ENCODE results near the gene TMEM130.

Gene TMEM130

DNA sequence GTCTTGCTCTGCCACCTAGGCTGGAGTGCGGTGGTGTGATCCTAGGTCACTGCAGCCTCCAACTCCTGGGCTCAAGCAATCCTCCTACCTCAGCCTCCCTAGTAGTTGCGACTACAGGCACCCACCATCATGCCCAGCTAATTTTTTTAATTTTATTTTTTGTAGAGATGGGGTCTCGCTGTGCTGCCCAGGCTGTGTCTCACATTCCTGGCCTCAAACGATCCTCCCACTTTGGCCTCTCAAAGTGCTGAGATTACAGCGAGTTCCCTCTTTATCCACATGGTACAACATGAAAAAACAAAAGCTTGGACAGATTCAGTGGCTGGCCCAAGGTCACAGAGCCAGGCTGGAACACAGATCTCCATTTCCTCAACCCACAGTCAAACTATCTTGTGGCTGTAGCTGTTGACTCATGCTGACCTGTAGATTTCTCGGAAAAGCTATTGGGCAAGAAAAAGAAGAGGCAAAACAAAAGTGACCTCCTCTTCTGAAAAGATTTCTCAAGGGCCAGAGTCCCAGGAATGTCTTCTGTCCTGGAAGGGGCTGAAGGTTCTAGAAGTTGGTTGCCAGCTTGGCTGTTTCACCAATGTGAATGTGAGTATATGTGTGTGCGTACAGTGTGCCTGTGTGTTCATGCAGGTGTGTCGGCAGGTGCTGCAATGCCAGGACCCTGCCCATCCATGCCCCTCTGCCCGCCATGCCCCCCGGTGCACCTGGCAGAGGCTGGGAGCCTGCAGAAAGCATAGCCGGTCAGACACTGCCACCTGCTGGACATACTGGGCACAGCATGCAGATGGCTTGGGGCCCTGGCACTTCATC, 28.4 kb downstream of the TMEM130 start:
- peak; percentile 88 for DNase-seq (ENCODE audit: low read depth)

DNA sequence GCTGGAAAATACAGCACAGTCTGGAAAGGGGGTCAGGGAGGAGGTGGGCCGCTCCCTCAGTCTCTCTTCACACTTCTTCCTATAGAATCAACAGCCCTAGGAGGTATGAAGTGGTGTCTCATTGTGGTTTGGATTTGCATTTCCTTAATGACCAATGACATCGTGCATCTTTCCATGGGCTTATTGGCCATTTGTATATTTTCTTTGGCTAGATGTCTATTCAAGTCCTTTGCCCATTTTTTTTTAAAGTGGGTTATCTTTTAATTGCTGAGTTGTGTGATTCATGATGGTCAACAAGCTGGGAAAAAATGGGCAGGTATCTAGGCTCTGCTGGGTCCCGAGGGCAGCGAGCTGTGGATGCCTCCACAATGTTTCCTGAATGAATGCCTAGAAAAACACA, 29.1 kb downstream of the TMEM130 start:
- DNase-seq (ENCODE audit: low read depth): no peak

DNA sequence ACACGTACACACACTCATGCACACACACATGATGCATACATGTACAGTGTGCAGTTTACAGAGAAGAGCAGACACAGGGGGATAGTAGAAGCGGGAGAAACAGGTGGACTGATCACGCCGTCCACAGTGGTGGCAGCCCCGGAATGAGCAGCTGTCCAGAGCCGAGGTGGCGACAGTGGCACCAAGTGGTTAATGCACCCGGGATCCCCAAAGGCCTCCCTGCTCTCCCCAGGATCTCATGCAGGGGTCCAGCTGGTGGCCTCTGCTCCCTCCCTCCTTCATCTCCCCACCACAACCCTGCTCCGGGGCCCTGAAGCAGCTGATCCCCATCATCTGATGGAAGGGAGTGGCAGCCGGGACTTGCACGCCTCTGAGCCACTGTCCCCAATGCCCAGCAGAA, 29.7 kb downstream of the TMEM130 start:
- DNase-seq (ENCODE audit: low read depth): no peak

DNA sequence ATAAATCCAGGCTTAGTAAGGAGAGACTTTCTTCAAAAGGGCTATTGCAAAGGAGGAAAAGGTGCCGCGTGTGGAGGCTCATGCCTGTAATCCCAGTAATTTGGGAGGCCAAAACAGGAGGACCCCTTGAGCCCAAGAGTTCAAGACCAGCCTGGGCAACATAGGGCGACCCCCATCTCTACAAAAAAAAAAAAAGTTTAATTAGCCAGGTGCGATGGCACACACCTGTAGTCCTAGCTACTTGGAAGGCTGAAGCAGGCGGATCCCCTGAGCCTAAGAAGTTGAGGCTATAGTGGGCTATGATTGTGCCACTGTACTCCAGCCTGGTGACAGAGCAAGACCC, 32.2 kb downstream of the TMEM130 start:
- DNase-seq (ENCODE audit: low read depth): no peak

DNA sequence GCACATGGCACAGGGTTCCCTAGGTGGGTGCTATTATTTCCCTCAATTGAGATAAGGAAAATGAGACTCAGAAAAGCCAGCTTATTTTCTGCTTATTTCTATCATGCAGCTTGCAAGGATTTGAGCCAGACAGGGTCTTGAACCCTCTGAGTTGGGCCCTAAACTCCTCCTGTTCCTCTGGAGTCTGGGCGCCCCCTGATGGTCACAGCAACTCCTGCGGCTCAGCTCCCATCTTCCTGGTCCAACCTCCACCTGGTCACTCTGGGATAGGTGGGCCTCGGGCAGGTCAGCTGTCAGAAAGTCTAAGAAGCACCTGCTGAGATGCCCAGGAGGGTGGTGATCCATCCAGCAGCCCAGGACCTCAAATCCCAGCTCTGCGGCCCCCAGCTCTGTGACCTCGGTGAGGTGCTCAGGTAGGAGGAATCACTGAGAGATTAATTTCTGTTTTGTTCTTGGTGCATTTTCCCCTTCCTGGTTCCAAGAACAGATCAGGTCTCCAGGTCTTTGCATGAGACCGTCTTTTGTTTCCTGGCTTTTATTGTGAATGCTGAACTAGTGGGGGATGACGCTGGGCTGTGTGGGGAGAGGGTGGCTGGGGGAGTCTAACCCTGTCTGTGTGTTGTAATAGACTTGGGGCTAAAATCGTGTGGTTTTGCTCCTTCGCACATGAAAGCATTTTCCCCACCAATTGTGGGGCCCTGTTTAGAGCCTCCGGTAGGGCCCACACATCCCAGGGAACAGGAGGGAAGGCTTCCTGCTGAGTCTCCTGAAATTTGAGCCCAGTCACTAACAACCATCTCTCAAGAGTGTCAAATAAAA, 32.8 kb downstream of the TMEM130 start:
- DNase-seq (ENCODE audit: low read depth): no peak

DNA sequence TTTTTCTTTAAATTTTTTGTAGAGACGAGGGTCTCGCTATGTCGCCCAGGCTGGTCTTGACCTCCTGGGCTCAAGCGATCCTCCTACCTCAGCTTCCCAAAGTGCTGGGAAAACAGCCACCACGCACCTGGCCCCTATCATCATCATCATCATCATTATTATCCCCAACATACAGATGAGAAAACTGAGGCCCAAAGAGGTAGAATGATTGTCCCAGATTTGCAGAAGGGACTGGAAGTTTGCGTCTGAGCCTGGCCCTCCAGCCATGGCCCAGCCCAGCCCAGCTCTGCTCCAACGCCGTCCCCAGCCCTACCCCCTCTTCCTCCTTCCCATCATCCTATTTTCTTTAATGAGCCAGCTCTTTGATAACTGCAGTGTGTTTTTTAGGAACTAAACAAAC, 34.9 kb downstream of the TMEM130 start:
- no peak for DNase-seq (ENCODE audit: low read depth)

DNA sequence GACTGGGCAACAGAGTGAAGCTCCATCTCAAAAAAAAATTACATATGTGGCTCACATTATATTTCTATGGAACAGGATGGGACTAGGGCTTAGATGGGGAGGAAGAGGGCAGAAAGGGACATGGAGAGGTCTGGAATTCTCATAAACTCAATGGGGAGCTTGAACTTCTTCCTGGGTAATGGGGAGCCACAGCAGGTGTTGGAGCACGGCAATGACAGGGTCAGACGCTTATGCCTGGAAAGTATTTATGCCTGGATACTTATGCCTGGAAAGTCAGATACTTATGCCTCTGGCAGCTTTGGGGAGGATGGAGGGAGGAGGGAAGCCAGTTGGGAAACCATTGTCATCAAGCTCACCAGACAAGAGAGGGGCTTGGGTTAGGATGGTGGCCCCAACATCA, 36.8 kb downstream of the TMEM130 start:
- DNase-seq (ENCODE audit: low read depth): no peak

DNA sequence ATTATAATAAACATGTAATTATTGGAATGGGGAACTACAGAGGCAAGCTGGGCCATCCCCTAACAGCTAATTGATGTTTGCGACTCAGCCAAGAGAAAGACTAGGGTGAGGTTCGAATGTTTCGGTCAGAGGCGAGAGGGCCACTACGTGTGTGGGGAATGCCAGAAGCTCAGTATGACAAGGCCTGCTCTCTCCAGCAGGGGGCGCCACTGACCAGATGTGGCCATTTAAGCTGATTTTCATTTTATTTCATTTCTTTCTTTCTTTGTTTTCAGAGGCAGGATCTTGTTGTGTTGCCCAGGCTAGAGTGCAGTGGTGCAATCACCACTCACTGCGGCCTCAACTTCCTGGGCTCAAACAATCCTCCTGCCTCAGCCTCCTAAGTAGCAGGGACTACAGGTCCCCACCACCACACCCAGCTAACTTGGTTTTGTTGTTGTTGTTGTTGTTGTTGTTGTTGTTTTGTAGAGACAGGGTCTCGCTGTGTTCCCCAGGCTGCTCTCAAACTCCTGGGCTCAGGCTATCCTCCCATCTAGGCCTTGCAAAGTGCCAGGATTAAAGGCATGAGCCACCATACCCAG, 38.1 kb downstream of the TMEM130 start:
- no peak for DNase-seq (ENCODE audit: low read depth)

DNA sequence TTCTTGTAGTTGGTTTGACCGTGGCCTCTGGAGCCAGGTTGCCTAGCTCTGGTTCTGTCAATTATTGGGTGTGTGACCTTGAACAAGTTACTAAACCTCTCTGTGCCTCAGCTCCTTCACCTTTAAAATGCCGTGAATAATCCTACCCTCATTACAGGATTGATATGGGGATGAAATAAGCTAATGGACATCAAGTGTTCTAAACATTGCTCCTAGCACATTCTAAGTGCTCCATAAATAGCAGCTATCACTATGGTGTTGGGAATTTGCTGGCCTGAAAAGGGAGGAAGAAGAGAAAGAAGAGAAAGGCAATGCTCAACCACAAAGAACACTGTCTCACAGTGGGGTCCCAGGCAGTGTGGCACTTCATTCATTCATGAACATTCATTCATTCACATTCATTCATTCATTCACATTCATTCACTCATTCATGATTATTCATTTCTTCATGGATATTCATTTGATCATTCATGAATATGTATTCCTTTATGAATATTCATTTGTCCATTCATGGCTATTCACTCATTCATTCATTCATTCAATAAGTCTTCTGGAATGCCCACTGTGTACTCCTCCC, 38.8 kb downstream of the TMEM130 start:
- DNase-seq (ENCODE audit: low read depth): no peak

DNA sequence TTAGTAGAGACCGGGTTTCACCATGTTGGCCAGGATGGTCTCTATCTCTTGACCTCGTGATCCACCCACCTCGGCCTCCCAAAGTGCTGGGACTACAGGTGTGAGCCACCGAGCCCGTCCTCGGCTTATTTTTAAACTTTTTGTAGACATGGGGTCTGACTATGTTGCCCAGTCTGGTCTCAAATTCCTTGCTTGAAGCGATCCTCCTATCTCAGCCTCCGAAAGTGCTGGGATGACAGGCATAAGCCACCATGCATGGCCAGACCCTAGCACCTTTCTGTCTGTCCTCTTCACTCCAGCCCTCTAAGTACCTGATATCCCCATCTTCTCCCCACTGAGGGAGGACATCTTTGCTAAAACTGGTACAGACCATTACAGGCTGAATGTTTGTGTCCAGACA, 41.4 kb downstream of the TMEM130 start:
- no peak for DNase-seq (ENCODE audit: low read depth)

DNA sequence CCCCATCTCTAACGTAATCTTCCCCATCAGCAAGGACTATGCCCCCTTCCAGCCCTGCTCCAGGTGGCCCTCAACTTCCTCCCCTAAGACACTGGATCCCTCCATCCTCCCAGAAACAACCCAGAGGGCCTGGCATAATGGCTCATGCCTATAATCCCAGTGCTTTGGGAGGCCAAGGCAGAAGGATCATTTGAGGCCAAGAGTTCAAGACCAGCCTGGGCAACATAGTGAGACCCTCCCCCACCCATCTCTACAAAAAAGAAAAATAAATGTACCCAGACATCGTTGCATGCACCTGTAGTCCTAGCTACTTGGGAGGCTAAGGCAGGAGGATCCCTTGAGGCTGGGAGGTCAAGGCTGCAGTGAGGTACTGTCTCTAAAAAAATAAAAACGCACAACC, 42.6 kb downstream of the TMEM130 start:
- DNase-seq (ENCODE audit: low read depth): no peak

DNA sequence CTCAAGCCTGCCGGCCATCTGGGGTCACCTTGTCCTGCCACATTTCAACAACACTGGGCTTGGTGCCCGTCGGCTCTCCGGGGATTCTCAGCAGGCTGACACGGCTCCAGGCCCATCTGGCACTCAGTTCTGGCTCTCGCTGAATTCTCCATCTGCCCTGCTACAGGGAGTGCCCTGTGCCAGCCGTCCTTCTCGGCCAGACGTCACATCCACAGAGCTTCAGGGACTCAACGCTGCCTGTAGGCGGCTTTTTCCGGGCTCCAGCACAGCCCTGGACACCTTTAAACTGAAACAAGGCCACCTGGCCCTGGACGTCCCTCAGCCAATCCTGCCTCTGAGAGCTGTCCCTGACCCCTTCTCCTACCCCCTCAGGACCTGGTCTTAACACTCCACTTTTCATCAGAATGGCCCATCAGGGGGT, 43.0 kb downstream of the TMEM130 start:
- peak; percentile 79 for DNase-seq (ENCODE audit: low read depth)

DNA sequence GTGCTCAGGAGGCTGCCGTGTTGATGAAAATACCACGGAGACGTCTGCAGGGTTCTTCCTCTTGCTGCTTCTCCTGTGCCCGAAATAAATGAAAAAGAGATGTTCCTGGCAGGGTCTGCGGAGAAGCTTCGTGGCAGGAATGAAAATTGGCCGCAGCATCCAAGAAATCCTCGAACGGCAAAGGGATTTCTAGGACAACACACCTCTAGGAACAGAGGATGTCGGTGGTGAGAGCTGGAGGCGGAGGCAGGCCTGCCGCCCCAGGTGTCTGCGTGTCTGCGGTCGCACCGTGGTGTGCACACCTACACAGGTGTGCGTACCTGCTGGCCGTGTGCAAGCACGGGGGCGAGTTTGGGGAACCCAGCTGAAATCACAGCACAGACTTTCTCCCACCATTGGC, 43.4 kb downstream of the TMEM130 start:
- DNase-seq (ENCODE audit: low read depth): peak; percentile 17

DNA sequence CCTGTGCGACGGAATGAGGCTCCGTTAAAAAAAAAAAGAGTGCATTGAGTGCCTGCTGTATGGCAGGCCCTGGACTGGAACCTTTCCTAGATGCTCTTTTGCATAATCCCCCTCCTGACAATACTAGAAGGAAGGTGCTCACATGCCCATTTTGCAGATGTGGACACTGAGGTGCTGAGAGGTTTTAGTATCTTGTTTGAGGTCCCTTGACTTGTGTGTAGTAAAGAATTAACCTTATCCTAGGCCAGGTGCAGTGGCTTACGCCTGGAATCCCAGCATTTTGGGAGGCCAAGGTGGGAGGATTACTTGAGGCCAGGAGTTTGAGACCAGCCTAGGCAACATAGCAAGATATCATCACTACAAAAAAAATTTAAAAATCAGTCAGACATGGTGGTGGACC, 46.6 kb downstream of the TMEM130 start:
- no peak for DNase-seq (ENCODE audit: low read depth)

DNA sequence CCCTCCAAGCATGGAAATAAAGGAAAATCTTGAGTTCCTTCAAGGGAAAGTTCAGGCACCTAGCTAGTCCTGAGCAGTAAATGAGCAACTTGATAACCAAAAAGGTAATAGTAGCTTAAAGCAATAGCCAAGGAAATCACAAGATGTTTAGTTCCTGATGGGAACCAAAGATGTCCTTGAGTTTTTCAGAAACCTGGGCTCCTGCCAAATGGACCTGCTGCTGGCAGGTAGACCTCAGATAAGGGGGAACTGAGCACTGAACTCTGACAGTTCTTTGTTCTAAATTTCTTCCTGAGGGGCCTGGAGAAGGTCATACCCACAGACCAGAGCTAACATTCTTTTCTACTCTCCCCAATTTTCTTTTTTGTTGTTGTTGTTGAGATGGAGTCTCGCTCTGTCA, 48.5 kb downstream of the TMEM130 start:
- no peak for DNase-seq (ENCODE audit: low read depth)

DNA sequence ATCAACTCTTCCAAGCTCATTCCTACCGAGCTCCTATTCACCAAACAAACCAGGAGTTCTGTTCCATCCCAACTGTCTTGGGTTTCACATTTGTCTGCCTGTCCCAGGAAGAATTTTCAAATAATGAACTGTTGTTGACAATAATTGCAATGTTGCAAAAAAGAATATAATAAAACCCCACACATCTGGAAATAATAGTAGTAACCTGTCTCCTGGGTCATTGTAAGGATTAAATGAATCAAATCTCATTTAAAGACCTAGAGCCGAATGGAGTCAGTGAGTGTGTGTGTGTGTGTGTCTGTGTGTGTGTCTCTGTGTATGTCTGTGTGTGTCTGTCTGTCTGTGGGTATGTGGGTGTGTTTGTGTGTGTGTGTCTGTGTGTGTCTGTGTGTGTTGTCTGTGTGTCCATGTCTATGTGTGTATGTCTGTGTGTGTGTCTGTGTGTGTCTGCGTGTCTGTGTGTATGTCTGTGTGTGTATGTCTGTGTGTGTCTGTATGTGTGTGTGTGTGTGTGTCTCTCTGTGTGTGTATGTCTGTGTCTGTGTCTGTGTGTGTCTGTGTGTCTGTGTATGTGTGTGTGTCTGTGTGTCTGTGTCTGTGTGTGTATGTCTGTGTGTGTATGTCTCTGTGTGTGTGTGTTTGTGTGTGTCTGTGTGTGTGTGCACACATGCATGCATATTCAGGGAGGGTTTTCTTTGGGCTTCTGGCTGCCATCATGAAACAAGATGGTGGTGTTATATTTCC, 52.7 kb downstream of the TMEM130 start:
- no peak for DNase-seq (ENCODE audit: low read depth)

DNA sequence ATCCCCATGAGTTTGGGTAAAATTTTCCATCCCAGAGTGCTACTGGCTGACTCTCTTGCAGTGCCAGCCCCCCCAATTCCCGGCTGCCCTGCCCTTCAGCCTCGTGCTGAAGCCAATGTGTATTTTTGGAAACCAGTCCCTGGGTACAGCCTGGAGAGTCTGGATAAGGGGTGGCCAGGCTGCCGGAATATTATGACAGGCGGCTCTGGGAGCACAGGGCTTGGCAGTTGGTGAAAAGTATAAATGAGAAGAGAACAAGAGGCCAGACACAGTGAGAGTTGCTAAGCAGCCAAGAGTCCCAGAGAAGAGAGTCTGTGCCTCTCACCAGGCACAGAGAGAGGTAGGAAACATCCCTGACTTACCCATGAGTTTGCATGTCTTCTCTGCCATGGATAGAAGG, 53.6 kb downstream of the TMEM130 start:
- DNase-seq (ENCODE audit: low read depth): no peak

DNA sequence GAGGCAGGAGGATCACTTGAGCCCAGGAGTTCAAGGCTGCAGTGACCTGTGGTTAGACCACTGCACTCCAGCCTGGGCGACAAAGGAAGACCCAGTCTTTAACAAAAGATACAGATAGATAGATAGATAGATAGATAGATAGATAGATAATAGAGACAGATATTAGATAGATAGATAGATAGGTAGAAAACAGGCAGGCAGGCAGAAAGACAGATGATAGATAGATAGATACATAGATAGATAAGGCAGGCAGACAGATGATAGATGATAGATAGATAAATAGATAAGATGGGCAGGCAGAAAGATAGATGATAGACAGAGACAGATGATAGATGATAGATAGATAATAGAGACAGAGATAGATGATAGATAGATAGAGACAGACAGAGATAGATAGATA, 54.5 kb downstream of the TMEM130 start:
- no peak for DNase-seq (ENCODE audit: low read depth)

DNA sequence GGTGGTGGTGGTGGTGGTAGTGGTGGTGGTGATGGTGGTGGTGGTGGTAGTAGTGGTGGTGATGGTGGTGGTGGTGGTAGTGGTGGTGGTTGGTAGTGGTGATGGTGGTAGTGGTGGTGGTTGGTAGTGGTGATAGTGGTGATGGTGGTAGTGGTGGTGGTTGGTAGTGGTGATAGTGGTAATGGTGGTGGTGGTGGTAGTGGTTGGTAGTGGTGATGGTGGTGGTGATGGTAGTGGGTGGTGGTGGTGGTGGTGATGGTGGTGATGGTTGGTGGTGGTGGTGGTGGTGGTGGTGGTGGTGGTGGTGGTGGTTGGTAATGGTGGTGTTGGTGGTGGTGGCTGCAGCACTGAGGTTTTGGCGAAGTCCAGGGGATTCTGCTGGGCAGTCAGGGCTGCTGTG, 58.5 kb downstream of the TMEM130 start:
- DNase-seq (ENCODE audit: low read depth): no peak

DNA sequence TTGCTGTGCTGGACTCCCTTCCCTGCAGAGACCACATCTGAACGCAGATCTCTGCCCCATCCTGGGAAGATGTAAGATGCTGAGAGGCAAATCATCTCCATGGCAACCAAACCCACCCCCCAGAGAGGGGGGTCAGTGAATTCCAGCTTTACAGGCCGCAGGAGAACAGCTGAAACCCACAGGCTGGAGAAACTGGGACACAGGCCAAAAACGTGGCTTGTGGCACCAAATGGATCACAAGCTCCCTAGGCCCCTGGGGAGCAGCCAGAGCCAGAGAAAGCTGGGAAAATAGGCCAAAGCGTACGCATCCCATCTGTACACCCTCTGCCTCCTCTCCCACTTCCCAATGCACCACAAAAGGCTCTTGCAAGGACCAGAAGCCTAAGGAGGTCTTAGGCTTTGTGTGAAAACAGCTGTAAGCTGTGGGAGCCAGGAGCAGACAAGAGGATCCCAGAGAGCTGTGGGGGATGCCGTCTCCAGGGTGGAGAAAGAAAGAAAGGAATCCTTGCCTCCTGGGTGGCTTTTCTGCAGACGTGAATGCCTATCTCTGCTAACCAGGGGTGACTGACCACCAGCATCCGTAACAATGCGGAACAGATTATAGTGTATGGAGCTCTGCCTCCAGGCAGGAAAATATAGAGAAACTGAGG, 59.5 kb downstream of the TMEM130 start:
- no peak for DNase-seq (ENCODE audit: low read depth)

DNA sequence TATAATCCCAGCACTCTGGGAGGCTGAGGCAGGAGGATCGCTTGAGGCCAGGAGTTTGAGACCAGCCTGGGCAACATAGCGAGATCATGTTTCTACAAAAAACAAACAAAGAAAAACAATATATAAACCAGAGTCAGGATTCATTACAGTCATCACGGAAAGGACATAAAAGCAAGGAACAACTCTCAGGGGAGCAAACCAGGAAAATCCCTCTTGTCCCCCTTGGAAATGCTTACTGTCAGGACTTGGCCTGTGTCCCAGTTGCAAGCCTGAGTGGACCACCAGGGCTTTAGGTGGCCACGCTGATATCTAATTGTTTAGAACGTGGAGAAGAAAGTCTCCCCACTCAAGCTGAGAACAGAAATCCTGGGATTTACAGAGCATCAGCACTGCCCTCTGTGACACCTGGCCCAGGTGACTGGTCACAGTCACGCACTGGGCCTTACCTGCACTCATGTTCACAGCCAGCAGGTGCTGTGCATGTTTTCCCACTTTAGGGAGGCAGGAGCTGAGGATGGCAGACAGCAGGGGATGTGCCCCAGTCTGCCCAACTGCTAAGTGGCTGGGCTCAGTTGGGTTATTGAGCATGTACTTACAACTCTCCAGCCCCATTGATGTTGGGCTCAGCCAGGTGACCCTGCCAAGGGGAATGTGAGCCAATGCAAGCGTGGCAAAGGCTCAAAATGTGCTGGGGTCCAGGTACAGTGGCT, 60.9 kb downstream of the TMEM130 start:
- DNase-seq (ENCODE audit: low read depth): no peak

Measured in fibroblast of gingiva (primary cell).